Measurements from ENCODE around the gene DLGAP1.
"Not testable (repeated sequence)": the region's sequence is repeated elsewhere in the genome, so short reads cannot be mapped to it uniquely, and the experiment has no call there.

DNA sequence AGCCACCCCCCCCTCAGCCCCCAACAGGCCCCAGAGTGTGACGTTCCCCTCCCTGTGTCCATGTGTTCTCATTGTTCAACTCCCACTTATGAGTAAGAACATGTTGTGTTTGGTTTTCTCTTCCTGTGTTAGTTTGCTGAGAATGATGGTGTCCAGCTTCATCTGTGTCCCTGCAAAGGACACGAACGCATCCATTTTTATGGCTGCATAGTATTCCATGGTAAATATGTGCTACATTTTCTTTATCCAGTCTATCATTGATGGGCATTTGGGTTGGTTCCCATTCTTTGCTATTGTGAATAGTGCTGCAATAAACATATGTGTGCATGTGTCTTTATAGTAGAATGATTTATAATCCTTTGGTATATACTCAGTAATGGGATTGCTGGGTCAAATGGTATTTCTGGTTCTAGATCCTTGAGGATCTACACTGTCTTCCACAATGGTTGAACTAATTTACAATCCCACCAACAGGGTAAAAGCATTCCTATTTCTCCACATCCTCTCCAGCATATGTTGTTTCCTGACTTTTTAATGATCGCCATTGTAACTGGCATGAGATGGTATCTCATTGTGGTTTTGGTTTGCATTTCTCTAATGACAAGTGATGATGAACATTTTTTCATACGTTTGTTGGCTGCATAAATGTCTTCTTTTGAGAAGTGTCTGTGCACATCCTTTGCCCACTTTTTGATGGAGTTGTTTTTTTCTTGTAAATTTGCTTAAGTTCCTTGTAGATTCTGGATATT lies 760.9 kb downstream of the DLGAP1 start:
- TF ChIP-seq, protein P1, sequence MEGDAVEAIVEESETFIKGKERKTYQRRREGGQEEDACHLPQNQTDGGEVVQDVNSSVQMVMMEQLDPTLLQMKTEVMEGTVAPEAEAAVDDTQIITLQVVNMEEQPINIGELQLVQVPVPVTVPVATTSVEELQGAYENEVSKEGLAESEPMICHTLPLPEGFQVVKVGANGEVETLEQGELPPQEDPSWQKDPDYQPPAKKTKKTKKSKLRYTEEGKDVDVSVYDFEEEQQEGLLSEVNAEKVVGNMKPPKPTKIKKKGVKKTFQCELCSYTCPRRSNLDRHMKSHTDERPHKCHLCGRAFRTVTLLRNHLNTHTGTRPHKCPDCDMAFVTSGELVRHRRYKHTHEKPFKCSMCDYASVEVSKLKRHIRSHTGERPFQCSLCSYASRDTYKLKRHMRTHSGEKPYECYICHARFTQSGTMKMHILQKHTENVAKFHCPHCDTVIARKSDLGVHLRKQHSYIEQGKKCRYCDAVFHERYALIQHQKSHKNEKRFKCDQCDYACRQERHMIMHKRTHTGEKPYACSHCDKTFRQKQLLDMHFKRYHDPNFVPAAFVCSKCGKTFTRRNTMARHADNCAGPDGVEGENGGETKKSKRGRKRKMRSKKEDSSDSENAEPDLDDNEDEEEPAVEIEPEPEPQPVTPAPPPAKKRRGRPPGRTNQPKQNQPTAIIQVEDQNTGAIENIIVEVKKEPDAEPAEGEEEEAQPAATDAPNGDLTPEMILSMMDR (IDR thresholded peaks at IDR 0.05): not testable (repeated sequence)
- TF ChIP-seq POLR2A (IDR thresholded peaks at IDR 0.05): not testable (repeated sequence)

Data from right lobe of liver (tissue), 4 donors.